NCI-H2107 treated with DMSO at 0.1 percent for 48 hours (cell line): ENCODE data around the gene DOHH.
"Not testable (repeated sequence)": the region's sequence is repeated elsewhere in the genome, so short reads cannot be mapped to it uniquely, and the experiment has no call there.

Source experiments
- DNase-seq: peaks from one replicate; lab custom pipeline; 2025; ENCODE audit not compliant: unreplicated experiment; lab: John Stamatoyannopoulos, UW

The DOHH gene

GRCh38 chr19:3534375-3535234 lies 34.1 kb upstream of the DOHH start:
- DNase-seq, result no peak

GRCh38 chr19:3533563-3534216 lies 33.2 kb upstream of the DOHH start:
- no peak for DNase-seq

- DNase-seq, result no peak
Measured at GRCh38 chr19:3533033-3533432, 32.6 kb upstream of the DOHH start.

GRCh38 chr19:3532154-3532786 lies 31.8 kb upstream of the DOHH start:
- no peak for DNase-seq

- no peak for DNase-seq
Measured at GRCh38 chr19:3531716-3532115, 31.2 kb upstream of the DOHH start.

GRCh38 chr19:3530389-3530788 lies 29.9 kb upstream of the DOHH start:
- no peak for DNase-seq

GRCh38 chr19:3529299-3529698 lies 28.8 kb upstream of the DOHH start:
- DNase-seq, result not testable (repeated sequence)

GRCh38 chr19:3528539-3529211 lies 28.2 kb upstream of the DOHH start:
- no peak for DNase-seq

GRCh38 chr19:3528080-3528479 lies 27.6 kb upstream of the DOHH start:
- DNase-seq, result no peak

- DNase-seq, result no peak
Measured at GRCh38 chr19:3527238-3527910, 26.9 kb upstream of the DOHH start.

- DNase-seq, result no peak
Measured at GRCh38 chr19:3526507-3527237, 26.2 kb upstream of the DOHH start.

- DNase-seq, result no peak
Measured at GRCh38 chr19:3524904-3525451, 24.5 kb upstream of the DOHH start.

GRCh38 chr19:3524078-3524842 lies 23.8 kb upstream of the DOHH start:
- DNase-seq, result no peak

GRCh38 chr19:3523361-3524077 lies 23.0 kb upstream of the DOHH start:
- DNase-seq, result no peak

GRCh38 chr19:3522421-3523360 lies 22.2 kb upstream of the DOHH start:
- no peak for DNase-seq

GRCh38 chr19:3521104-3521445 lies 20.6 kb upstream of the DOHH start:
- DNase-seq, result no peak
